Right forelimb (tissue), 1 donor: Measurements from ENCODE around the gene EIF6.

Experiments
- DNase-seq: peaks from one replicate; pipeline ENCODE4 v3.0.0-alpha.2; 2018

Gene EIF6

GRCh38 chr20:35293303-35294292, 9.0 kb upstream of the EIF6 start:
- DNase-seq = no peak

DNA sequence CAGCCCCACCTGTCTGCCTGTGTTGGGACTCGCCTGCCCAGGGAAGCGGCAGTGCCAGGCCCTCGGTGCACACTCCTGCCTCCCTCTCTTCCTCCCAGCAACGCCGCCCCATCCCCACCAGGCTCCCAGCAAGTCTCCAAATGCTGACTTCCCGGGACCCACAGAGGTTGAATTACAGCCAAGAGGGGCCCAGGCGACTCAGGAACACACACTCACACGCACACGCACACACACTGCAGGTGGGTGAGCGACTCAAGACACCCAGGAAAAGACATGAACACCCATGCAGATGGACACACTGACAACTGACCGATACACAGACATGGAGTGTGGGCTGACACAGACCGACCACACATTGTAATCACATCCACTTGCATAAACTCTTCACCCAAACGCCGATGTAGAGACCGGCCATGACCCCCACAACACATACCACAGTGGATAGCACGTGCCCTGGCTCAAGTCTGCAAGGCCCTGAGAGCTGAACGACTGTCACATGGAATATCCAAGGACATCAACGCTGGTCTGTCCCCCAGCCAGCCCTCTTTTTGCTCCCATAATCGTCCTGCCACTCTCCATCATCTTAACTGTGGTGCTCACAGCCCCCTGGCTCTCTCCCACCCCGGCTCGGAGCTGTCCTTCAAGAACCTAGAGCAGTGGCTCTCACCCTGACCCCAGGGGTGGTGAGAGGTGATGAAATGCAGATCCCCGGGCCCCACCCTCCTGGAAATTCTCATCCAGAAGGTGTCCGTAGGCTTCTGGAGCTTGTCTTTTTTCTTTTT, 8.1 kb upstream of the EIF6 start:
- DNase-seq = no peak

- no peak for DNase-seq
Measured at GRCh38 chr20:35291654-35292503, 7.3 kb upstream of the EIF6 start, which contains the start of gene FAM83C. Gene FAM83C, minus strand, starts transcription at chr20:35292425. Its CDS starts 121 bp downstream, at chr20:35292304.

GRCh38 chr20:35290887-35291417, 6.4 kb upstream of the EIF6 start:
- DNase-seq = no peak

DNA sequence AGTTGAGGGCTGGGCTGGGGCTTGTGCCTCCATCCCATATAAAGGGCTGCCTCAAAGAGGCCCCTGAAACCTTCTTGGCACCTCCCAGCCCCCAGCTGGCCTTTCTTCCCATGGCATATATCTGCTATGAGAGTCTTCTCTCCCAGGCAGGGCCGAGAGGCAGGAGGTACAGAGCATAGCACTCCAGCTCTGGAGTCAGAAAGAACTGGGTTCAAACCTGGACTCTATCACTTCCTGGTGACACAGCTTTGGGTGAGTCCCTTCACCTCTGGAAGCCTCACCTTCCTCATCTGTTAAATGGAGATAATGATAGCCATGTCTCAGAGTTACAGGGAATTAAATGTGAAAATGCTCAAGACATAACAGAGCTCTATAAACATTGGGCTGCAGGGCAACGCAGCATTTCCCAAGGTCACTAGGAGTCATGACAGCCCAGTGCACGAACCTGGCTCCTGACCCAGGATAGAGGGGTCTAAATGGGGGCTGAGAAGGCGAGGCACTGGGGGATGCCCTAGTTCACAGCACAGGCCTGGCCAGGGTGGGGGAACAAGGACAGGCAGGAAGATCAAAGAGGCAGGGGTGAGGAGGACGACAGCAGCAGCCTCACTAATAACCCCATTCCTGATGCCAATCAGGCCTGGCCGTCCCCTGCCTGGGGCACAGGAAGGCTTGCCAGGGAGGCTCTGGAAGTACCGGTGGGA, 5.8 kb upstream of the EIF6 start:
- DNase-seq = no peak

GRCh38 chr20:35288325-35289060, 3.9 kb upstream of the EIF6 start:
- DNase-seq = no peak

- no peak for DNase-seq
Measured at GRCh38 chr20:35287509-35288324, 3.1 kb upstream of the EIF6 start.

DNA sequence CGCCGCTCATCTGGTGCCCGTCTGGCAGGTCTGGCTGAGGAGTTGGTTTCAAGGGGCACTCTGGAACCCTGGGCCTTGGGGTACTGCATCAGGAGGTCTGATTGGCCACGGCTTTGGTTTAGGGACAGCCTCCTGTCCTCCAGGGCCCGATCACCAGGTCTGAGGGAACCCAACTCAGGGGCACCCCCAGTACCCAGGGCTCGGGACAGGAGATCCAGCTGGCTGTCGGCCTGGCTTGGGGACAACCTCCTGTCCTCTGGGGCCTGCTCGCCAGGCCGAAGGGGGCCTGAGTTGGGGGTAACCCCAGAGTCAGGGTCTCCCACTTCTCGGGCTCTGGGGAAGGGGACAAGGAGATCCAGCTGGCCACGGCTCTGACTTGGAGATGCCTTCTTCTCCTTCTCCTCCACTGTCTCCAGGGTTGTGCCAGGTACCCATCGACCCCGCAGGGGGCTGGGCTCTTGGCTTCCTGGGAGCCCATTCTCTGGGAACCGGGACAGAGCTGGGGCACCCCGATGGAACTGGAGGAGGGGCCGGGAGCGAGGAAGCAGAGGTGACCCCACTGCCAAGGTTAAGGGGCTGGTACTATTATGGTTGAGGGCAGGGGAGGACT, 2.4 kb upstream of the EIF6 start:
- no peak for DNase-seq

- DNase-seq = no peak
Measured at GRCh38 chr20:35286077-35286898, 1.7 kb upstream of the EIF6 start.

- no peak for DNase-seq
Measured at GRCh38 chr20:35285806-35286076, 1.2 kb upstream of the EIF6 start.

DNA sequence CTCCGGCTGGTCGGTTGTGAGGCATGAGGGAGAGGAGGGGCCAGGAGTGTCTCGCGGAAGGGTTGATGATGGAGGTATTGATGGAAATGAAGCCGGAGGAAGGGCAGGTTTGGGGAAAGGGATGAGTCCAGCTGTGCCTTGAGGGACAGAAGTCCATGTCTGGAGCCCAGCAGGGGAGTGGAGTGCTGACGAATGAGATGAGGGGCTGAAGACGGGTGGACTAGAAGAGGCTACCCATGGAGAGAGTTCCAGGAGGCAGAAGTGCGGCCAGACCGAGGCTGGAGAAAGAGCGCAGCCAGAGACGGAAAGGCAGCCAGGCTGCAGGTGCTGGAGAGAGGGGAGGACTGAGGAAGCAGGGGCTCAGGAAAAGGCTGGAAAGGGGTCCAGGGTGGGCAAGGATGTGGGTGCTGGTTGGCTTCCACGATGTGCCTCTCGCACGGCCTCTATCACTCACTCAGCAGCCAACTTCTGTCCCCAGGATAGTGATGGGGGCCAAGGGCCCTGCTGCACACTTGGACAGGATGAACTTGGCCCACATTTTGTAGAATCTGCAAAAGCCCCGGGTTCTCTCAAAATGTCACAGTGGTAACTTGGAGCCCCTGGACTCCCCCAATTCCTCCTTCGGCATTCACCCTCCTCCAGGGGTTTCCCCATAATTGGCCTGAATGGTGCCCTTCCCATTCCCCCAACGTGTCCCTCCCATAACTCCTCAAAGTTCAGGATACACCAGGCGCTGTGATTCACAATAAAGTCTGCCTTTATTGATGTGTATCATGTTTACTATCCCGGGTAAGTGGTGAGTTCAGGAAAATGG, 627 bp upstream of the EIF6 start:
- DNase-seq = no peak

GRCh38 chr20:35283441-35284266, 918 bp downstream of the EIF6 start:
- DNase-seq = no peak

DNA sequence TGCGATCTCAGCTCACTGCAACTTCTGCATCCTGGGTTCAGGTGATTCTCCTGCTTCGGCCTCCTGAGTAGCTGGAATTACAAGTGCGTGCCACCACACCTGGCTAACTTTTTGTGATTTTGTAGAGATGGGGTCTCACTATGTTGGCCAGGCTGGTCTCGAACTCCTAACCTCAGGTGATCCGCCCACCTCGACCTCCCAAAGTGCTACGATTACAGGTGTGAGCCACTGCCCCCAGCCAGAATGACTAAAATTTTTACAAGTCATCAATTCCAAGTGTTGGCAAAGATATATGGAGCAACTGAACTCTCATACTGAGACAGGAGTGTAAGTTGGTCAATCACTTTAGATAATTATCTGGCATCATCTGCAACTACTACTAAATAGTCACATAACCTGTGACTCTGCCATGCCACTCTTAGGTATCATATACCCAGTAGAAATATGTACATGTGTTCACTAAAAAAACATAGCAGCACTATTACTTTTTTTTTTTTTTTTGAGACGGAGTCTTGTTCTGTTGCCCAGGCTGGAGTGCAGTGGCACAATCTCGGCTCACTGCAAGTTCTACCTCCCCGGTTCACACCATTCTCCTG, 3.0 kb downstream of the EIF6 start:
- DNase-seq = no peak

- DNase-seq = no peak
Measured at GRCh38 chr20:35280523-35280922, 4.0 kb downstream of the EIF6 start.

- DNase-seq = no peak
Measured at GRCh38 chr20:35279533-35280174, 4.9 kb downstream of the EIF6 start.

DNA sequence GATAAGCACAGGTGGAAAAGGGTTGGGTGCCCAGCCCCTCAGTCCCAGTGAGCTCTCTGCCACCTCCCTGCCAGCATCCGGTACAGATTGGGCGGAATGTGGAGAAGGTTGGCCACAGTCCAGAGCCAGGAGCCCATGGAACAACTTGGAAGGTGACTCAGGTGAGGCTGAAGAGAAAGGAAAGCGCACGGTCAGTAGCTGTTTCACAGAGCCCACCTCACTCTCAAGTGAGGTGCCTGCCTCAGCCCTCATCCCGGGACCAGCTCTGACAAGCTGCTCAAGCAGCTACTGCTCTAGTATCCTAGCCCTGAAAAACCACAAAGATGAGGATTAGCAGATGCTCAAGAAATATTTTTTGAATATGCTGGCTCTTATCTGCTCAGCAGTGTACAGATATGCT, 5.5 kb downstream of the EIF6 start:
- no peak for DNase-seq
